Activated CD8-positive, alpha-beta memory T cell treated with anti-CD3 and anti-CD28 coated beads, Interleukin-2, amount 50 U/mL, for 4 hours (primary cell): Measurements from ENCODE around the gene USP17L22.
"Not testable (repeated sequence)": the region's sequence is repeated elsewhere in the genome, so short reads cannot be mapped to it uniquely, and the experiment has no call there.

Experiments used
- DNase-seq: peaks from one replicate; pipeline ENCODE4 v3.0.0-alpha.2; 2020

Gene USP17L22, protein sequence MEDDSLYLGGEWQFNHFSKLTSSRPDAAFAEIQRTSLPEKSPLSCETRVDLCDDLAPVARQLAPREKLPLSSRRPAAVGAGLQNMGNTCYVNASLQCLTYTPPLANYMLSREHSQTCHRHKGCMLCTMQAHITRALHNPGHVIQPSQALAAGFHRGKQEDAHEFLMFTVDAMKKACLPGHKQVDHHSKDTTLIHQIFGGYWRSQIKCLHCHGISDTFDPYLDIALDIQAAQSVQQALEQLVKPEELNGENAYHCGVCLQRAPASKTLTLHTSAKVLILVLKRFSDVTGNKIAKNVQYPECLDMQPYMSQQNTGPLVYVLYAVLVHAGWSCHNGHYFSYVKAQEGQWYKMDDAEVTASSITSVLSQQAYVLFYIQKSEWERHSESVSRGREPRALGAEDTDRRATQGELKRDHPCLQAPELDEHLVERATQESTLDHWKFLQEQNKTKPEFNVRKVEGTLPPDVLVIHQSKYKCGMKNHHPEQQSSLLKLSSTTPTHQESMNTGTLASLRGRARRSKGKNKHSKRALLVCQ

DNA sequence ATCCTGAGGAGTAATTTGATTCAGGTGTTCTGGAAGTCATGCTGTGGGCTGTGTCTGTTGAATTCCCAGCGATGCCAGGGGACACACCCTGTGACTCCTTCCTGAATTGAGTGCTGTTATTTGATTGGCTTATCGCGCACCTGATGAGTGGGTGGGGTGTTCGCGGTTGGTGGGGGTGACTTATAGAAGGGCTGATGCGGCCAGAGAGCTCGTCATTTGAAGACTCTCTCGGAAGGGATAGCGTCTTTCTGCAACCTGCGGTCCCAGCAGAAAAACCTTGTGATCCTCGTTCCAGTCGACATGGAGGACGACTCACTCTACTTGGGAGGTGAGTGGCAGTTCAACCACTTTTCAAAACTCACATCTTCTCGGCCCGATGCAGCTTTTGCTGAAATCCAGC, at the start of gene USP17L22:
USP17L22 (plus strand) TSS at position 301 of the 400 bp plus-strand sequence; CDS start at position 301, 0 bp downstream.
- DNase-seq = not testable (repeated sequence)

DNA sequence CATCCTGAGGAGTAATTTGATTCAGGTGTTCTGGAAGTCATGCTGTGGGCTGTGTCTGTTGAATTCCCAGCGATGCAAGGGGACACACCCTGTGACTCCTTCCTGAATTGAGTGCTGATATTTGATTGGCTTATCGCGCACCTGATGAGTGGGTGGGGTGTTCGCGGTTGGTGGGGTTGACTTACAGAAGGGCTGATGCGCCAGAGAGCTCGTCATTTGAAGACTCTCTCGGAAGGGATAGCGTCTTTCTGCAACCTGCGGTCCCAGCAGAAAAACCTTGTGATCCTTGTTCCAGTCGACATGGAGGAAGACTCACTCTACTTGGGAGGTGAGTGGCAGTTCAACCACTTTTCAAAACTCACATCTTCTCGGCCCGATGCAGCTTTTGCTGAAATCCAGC, 47.6 kb upstream of the USP17L22 start, which contains the start of gene USP17L12:
USP17L12 (plus strand) TSS at position 301 of the 400 bp plus-strand sequence; CDS start at position 301, 0 bp downstream.
- DNase-seq = not testable (repeated sequence)

DNA sequence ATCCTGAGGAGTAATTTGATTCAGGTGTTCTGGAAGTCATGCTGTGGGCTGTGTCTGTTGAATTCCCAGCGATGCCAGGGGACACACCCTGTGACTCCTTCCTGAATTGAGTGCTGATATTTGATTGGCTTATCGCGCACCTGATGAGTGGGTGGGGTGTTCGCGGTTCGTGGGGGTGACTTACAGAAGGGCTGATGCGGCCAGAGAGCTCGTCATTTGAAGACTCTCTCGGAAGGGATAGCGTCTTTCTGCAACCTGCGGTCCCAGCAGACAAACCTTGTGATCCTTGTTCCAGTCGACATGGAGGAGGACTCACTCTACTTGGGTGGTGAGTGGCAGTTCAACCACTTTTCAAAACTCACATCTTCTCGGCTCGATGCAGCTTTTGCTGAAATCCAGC, 42.8 kb upstream of the USP17L22 start, which contains the start of gene USP17L13:
USP17L13 (plus strand) TSS at position 301 of the 400 bp plus-strand sequence; CDS start at position 301, 0 bp downstream.
- not testable (repeated sequence) for DNase-seq

DNA sequence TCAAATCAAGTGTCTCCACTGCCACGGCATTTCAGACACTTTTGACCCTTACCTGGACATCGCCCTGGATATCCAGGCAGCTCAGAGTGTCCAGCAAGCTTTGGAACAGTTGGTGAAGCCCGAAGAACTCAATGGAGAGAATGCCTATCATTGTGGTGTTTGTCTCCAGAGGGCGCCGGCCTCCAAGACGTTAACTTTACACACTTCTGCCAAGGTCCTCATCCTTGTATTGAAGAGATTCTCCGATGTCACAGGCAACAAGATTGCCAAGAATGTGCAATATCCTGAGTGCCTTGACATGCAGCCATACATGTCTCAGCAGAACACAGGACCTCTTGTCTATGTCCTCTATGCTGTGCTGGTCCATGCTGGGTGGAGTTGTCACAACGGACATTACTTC, 37.2 kb upstream of the USP17L22 start:
- peak; percentile 4 for DNase-seq

DNA sequence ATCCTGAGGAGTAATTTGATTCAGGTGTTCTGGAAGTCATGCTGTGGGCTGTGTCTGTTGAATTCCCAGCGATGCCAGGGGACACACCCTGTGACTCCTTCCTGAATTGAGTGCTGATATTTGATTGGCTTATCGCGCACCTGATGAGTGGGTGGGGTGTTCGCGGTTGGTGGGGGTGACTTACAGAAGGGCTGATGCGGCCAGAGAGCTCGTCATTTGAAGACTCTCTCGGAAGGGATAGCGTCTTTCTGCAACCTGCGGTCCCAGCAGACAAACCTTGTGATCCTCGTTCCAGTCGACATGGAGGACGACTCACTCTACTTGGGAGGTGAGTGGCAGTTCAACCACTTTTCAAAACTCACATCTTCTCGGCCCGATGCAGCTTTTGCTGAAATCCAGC, 33.3 kb upstream of the USP17L22 start, which contains the start of gene USP17L15:
USP17L15 (plus strand) TSS at position 301 of the 400 bp plus-strand sequence; CDS start at position 301, 0 bp downstream.
- DNase-seq = not testable (repeated sequence)

DNA sequence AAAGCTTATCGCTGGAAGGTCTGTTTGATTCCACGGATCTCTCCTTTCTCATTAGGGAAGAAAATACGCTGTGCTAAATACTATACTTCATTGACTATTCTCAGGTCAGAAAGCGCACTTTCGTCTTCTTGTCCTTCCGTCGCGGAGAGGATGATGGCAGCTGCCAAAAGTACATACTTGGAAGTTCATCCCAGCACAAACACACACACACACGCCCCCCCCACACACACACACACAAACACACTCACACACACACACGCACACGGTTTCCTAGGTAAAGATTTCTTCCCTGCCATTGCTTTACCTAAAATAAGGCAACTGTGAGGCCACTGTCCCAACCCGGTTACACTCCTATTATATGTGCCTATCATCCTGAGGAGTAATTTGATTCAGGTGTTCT, 29.0 kb upstream of the USP17L22 start:
- DNase-seq = not testable (repeated sequence)

DNA sequence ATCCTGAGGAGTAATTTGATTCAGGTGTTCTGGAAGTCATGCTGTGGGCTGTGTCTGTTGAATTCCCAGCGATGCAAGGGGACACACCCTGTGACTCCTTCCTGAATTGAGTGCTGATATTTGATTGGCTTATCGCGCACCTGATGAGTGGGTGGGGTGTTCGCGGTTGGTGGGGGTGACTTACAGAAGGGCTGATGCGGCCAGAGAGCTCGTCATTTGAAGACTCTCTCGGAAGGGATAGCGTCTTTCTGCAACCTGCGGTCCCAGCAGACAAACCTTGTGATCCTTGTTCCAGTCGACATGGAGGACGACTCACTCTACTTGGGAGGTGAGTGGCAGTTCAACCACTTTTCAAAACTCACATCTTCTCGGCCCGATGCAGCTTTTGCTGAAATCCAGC, 23.8 kb upstream of the USP17L22 start, which contains the start of gene USP17L17:
USP17L17 (plus strand) TSS at position 301 of the 400 bp plus-strand sequence; CDS start at position 301, 0 bp downstream.
- not testable (repeated sequence) for DNase-seq

DNA sequence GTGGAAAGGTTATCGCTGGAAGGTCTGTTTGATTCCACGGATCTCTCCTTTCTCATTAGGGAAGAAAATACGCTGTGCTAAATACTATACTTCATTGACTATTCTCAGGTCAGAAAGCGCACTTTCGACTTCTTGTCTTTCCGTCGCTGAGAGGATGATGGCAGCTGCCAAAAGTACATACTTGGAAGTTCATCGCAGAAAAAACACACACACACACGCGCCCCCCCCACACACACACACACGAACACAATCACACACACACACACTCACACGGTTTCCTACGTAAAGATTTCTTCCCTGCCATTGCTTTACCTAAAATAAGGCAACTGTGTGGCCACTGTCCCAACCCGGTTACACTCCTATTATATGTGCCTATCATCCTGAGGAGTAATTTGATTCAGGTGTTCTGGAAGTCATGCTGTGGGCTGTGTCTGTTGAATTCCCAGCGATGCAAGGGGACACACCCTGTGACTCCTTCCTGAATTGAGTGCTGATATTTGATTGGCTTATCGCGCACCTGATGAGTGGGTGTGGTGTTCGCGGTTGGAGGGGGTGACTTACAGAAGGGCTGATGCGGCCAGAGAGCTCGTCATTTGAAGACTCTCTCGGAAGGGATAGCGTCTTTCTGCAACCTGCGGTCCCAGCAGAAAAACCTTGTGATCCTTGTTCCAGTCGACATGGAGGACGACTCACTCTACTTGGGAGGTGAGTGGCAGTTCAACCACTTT, 19.3 kb upstream of the USP17L22 start, which contains the start of gene USP17L18:
USP17L18 (plus strand) TSS at position 678 of the 728 bp plus-strand sequence; CDS start at position 678, 0 bp downstream.
- peak; percentile 18 for DNase-seq

DNA sequence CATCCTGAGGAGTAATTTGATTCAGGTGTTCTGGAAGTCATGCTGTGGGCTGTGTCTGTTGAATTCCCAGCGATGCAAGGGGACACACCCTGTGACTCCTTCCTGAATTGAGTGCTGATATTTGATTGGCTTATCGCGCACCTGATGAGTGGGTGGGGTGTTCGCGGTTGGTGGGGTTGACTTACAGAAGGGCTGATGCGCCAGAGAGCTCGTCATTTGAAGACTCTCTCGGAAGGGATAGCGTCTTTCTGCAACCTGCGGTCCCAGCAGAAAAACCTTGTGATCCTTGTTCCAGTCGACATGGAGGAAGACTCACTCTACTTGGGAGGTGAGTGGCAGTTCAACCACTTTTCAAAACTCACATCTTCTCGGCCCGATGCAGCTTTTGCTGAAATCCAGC, 14.3 kb upstream of the USP17L22 start, which contains the start of gene USP17L19:
USP17L19 (plus strand) TSS at position 301 of the 400 bp plus-strand sequence; CDS start at position 301, 0 bp downstream.
- not testable (repeated sequence) for DNase-seq

DNA sequence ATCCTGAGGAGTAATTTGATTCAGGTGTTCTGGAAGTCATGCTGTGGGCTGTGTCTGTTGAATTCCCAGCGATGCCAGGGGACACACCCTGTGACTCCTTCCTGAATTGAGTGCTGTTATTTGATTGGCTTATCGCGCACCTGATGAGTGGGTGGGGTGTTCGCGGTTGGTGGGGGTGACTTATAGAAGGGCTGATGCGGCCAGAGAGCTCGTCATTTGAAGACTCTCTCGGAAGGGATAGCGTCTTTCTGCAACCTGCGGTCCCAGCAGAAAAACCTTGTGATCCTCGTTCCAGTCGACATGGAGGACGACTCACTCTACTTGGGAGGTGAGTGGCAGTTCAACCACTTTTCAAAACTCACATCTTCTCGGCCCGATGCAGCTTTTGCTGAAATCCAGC, 9.6 kb upstream of the USP17L22 start, which contains the start of gene USP17L20:
USP17L20 (plus strand) TSS at position 301 of the 400 bp plus-strand sequence; CDS start at position 301, 0 bp downstream.
- not testable (repeated sequence) for DNase-seq

DNA sequence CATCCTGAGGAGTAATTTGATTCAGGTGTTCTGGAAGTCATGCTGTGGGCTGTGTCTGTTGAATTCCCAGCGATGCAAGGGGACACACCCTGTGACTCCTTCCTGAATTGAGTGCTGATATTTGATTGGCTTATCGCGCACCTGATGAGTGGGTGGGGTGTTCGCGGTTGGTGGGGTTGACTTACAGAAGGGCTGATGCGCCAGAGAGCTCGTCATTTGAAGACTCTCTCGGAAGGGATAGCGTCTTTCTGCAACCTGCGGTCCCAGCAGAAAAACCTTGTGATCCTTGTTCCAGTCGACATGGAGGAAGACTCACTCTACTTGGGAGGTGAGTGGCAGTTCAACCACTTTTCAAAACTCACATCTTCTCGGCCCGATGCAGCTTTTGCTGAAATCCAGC, 4.8 kb upstream of the USP17L22 start, which contains the start of gene USP17L21:
USP17L21 (plus strand) TSS at position 301 of the 400 bp plus-strand sequence; CDS start at position 301, 0 bp downstream.
- DNase-seq = not testable (repeated sequence)

DNA sequence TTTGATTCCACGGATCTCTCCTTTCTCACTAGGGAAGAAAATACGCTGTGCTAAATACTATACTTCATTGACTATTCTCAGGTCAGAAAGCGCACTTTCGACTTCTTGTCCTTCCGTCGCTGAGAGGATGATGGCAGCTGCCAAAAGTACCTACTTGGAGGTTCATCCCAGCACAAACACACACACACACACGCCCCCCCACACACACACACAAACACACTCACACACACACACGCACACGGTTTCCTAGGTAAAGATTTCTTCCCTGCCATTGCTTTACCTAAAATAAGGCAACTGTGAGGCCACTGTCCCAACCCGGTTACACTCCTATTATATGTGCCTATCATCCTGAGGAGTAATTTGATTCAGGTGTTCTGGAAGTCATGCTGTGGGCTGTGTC, 4.3 kb downstream of the USP17L22 start:
- DNase-seq = peak; percentile 15
